ENCODE data around the gene DFFB.
"Not testable (repeated sequence)": the region's sequence is repeated elsewhere in the genome, so short reads cannot be mapped to it uniquely, and the experiment has no call there.

The DFFB gene

DNA sequence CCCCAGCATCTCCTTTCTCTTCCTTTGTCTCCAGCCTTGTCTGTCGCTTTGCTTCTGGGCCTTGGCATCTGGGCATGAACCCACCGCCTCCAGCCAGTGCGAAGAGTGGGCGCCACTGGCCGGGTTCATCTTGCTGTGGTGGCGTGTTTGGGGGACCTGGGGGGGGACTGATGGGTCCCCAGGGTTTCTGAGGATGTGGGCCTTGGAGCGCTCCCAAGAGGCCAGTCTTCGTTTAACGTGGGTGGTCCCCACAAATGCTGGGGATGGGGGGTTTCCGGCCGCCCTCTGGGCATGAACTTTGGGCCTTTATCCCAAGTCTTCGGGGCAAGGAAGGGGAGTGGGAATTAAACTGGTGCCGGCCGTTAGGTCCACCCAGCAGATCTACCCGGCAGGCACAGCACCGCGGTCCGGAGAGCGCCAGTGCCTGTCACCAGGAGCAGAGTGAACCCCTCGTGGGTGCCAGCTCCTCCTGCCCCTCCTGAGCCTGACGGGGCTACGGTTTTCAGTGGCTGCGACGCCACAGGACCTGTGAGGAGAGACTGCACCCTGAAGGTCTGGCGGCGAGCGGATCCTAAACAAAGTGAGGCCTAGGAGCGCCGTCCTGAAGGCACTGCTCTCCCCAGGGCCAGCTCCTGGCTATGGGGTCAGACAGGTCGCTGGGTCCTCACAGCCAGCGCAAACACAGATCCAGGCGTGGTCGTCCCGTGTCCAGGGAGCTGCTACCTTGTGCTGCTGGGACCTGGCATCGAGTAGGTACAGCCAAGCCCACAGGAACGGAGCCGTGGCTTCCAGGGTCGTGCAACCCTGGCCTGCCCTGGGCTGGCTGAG lies 54.9 kb downstream of the DFFB start:
- no peak for DNase-seq

DNA sequence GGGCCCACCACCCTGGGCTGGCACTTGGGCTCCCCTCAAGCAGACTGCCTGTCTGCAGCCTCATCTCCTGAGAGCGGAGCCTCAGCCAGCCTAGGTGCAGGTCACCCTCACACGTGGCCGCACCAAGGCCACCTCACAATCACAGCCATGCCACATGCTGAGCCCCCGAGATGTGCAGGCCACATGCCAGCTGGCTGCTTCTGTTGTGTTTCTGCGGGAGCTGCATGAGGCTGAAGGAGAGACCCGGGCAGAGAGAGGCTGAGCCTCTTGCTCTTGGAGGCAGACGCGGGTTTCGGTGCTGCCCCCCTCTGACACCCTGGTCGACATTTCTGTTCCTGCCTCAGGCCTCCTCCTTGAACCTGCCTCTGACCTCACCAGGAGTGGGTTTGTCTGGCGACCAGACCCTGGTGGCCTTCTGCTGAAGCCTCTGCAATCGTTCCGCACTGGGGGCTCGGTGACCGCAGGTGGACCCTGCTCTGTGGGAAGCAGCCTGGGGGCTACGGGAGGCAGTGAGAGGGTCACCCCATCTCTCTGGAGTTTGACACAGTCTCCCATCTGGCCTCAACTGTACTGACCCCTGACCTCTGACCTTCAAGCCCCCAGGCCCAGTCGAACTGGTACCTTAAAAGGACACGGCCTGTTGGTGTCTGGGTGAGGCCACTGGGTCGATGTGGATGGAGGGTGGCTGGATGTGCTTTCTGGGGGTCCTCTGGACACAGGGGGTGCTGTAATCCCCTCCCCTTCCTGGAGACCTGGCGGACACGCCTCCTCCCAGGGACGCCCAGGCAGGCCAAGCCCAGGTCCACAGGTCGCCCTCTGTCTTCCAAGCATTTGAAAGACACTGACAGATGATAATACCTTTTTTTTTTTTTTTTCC lies 55.8 kb downstream of the DFFB start:
- no peak for DNase-seq

DNA sequence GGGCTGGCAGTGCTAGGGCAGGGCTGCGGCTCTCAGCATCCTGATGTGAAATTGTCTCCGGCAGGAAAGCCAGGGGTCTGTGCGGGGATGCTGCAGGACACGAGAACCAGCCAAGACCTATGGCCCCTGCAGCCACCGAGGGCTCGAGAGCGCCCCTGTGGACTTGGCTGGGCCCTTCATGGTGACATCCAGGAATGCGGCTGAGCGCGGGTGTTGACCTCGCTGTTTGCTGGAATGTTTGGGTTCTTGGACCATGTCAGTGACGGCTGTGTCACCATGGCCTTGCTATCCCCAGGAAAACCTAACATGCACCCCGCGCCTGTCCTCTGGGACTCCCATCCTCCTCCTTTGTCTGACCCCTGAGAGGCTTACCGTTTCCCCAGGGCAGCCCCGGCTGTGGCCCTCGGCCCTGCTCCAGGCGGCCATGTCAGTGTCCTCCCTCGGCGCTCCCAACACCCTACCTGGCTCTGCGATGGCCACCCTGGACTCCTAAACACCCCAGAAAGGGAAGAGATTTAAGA lies 57.1 kb downstream of the DFFB start:
- no peak for DNase-seq

DNA sequence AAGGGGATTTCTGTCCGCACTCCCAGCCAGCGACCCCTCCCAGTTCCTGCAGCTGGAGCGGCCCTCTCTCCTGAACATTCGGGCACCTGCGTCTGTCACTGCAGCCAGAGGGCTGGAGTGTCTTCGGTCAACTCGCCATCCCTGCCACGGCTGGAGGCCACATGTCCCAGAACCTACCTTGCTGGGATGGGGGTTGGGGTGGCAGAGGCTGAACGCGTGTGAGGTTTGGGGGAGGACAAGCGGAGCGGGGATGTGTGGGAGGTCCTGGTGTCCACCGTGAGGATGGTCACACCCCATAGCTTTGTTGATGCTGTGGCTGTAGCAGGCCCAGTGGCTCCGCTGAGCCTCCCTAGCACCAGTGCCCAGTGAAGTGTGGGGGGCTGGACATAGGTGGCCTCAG lies 57.6 kb downstream of the DFFB start:
- no peak for DNase-seq

DNA sequence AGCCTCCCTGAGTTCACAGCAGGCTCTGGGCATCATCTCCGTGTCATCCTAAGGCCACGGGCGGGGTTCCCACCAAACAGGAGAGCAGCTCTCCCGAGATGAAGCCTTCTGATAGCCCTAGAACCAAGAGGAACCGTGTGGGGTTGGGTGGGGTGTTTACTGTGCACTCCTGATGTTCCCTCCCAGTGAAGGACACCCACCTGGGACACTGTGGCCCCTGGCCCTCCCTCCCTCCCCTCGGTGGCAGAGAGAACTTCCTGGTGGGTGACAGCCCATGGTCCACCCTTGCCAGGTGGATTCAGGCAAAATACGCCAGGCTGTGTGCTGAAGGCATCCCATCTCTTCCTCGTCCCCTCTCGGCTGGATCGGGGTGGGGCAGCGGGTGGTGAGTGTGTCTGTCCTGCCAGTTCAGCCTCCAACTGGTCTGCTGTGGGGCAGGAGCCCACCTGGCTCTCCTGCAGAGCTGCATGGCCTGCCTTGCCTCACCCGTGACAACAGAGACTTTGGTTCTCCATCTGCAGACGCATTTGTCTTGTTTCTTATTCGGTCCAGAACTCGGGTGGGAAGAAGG lies 58.4 kb downstream of the DFFB start:
- no peak for DNase-seq

DNA sequence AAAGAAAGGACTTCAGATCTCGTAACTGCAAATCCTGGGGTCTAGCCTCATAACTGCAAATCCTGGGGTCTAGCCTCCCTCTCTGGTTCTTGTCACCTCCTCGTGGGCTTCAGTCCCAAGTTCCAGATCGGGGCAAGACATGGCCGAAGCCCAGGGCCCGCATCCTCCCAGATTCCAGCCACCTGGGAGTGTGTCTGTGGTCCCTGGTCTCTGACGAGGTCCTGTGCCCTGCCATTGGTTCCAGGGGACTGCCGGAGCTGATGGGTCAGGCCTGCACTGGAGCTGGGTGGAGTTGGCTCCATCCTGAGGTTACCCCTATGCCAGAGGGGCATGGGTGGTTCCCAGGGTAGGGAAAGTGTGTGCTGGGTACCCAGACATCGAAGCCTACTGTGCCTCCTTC lies 60.5 kb downstream of the DFFB start:
- no peak for DNase-seq

DNA sequence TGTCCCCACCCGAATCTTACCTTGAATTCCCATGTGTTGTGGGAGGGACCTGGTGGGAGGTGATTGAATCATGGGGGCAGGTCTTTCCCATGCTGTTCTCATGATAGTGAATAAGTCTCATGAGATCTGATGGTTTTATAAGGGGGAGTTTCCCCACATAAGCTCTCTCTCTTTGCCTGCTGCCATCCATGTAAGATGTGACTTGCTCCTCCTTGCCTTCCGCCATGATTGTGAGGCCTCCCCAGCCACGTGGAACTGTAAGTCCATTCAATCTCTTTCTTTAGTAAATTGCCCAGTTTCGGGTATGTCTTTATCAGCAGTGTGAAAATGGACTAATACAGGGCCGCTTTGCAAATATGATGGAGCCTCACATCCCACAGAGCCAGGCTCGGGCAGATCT lies 61.1 kb downstream of the DFFB start:
- not testable (repeated sequence) for DNase-seq

DNA sequence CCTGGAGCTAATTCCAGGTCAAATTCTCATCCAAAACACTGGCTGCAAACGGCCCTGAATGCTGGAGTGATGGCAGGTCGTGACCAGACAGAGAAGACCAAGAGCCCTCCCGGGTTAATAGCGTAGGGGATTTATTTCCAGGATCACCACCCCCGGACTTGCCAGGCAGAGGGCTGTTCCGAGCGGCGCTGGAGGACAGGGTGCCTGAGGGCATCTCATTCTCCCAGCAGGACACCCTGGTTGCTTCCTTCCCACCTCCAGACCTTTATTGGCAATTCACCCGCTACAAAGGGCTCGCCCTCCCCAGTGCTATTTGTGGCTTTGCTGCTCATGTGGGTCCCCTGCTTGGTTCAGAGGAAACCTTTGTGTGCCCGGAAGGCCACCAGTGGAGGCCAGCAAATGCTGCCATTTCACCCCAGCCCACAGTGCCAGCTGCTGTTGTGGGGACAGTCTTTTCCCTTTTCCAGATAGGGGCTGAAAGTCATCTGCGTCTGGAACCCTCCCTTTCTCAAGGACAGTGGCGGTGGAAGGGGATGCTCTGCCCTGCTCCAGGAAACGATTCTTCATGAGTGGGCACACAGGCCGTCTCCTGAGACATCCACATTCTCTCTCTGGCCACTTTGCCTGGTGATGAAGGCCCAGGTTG lies 61.8 kb downstream of the DFFB start:
- DNase-seq, result no peak

DNA sequence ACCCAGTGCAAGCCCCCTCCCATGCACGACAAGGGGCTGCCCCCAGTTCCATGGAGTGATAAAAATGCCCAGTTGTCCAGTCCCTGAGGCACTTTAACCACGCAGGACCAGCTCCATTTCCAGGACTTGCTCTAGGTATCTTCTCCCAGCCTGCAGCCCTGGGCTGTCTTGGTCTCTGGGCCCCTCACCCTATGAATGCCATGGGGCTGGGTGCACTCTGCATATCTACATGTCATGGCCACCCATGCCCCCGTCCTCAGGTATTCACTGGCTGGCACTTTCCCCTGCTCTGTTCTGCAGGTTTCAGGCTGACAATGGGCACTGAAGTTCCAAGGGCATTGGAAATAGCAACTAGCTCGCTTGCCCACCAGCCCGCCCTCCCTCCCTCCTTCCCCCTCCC lies 62.4 kb downstream of the DFFB start:
- DNase-seq, result no peak

DNA sequence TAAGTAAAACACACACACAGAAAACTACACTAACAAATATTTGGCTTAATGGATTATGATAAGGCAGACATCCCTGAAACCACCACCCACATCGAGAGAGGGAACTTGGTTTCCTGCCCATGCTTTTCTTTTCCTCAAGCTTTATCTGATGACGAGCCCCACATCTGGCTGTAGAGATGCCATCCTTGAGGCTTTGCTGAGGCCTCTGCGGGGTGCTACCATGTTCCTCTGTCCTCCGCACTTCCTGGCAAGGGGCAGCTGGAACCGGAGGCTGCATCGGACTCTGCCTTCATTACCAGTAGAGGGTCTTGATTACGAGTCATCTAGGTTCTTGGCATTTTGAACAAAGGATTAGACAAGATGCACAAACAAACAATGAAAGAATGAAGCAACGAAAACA lies 64.5 kb downstream of the DFFB start:
- no peak for DNase-seq

DNA sequence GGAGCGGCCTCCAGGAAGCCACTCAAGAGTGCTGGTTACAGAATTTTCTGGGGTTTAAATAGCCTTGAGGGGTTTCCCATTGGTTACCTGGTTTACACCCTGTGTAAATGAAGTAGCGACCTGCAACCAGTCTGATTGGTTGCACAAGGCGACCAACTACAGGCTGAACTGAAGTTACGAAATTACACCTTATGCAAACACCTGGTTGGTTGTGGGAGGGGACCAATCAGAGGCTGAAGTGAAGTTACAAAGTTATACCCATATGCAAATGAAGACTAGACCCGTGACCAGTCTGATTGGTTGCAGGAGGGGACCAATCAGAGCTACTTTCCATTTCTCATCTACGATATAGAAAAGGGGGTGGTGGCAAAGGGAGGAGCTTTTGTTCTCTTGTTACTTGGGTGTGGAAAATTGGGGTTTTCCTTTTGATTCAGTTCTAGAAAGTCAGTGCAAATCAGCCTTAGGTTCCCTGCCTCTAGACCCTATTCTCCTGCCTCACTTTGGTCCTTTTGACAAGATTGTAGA lies 65.0 kb downstream of the DFFB start:
- DNase-seq, result no peak

DNA sequence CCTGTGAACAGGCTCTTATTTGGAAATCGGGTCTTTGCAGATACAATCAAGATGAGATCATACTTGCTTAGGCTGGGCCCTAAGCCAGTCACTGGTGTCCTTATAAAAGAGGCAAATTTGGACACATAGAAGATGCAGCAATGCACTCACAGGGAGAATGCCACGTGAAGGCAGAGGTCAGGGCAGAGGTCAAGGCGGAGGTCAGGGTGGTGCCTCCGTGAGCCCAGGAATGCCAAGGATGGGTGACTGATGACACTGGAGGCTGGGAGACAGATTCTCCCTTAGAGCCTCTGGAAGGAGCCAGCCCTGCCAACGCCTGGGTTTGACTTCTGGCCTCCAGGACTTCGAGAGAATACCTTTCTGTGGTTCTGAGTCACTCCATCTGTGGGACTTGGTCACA lies 65.6 kb downstream of the DFFB start:
- DNase-seq, result no peak

DNA sequence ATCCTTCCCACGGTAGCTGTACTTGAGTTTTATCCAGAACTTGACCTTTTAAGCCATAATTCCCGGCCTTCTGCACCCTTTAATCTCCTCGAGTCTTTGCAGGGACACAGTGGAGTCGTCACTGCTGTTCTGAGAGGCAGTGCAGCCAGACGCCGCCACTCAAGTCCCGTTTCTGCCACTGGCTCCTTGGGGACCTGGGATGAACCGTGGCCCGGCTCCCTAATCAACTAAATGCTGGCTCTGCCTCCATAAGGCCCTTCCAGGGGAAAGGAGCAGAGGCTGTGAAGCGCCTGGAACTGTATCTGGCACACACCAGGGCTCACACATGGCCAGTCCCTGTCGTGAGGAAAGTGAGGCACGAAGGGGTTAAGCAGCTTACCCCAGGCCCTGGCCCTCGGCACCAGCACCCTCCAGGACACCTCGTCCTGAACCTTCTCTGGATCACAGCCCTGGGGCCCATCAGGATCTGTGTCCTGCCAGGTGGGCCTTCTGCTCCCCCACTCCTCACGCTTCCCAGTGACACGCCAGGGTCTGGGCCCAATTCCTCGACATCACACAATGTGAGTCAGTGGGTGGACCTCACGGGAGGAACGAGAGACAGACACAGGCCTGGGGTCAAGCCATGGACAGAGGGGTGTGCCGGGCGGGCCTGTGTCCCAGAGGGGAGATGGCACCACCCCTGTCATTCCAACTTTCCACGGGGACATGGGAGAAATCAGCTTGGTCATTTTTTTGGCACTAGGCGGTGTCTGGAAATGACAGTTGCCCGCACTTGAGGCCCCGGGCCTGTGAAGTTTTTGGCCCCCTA lies 66.3 kb downstream of the DFFB start:
- DNase-seq, result no peak

DNA sequence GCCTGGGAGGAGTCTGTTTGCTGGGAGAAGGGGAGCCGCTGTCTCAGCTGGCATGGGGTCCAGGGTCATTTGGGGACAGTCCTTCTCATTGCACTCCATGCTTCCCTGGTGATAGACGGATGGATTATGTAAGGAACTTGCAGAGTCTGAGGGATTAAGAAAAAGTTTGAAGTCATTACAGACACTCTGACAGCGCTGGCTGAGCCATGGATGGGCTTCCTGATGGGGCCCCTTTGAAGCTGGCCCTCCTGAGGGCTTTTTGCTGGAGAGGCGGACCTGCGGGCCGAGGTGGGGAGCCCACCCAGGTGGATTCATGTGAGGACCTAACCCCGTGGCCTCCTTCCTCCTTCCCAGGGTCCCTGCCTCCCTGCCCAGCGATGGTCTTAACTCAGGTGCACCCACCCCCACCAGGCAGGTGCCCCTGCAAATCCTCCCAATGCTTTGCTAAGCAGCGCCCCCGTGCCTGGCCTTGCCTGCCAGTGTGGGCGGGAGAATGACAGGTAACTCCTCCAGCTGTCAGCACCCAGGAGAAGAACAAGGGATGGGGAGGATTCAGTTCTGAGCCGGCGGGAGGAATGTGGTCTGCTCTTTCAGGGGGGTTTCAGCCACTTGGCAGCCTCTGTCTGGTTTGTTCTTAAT lies 67.0 kb downstream of the DFFB start:
- no peak for DNase-seq

DNA sequence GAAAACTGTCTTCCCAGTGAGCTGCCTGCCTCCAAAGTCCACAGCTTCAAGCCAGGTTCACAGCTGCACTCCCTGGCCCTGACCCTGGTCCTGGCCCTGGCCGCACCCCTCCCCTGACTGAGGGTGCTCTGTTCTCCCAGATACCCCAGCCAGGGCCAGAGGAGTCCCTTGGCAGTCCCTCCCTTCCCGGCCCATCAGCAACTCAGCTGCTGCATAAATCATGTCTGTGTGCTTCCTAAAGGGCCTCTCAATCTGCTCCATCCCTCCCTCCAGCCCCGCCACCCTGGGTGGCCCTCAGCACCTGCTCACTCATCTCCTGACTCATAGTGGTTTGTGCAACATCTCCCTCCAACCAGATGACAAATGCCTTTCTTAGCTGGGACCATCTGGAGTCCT lies 67.5 kb downstream of the DFFB start:
- DNase-seq, result peak; percentile 43

DNA sequence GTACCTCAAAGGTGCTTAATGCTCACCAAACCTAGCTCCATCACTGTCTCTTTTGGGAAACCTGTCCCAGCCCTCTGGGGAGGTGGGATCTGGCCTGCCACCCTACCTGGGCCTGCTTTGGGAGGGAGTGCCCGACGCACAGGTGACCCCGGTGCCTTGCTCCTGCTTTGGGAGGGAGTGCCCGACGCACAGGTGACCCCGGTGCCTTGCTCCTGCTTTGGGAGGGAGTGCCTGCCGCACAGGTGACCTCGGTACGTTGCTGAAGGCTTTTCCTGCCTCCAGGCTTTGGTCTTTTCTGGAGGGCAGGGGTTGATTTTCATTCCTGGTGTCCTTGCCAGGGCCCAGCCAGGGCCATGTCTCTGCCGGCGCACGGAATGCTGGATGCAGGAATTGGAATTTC lies 68.0 kb downstream of the DFFB start:
- no peak for DNase-seq

DNA sequence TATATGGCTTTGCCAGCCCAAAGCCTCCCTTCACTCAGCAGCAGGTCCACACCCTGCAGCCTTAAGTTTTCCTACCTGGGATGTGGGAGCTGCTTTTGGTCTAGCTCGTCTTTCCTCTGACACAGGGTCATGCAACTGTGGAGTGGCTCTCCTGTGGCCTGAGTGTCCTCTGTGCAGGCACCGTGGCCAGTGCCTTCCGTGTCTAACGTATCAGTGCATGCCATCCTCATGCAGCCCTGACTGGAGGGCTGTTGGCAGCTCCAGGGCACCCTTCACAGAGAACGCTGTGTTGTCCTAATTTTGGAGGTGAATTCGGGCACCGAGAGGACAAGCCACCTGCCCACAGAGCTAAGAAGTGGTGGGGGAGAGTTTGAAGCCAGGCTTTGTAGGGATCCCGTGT lies 68.5 kb downstream of the DFFB start:
- DNase-seq, result no peak

DNA sequence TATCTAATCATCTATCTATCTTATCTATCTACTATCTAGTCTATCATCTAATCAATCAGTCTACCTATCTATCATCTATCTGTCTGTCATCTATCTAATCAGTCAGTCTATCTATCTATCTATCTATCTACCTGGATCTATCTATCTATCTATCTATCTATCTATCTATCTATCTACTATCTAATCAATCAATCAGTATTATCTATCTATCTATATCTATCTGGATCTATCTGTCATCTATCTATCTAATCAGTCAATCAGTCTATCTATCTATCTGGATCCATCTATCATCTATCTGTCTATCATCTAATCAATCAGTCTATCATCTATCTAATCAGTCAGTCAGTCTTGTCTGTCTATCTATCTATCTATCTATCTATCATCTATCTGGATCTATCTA lies 69.7 kb downstream of the DFFB start:
- no peak for DNase-seq

DNA sequence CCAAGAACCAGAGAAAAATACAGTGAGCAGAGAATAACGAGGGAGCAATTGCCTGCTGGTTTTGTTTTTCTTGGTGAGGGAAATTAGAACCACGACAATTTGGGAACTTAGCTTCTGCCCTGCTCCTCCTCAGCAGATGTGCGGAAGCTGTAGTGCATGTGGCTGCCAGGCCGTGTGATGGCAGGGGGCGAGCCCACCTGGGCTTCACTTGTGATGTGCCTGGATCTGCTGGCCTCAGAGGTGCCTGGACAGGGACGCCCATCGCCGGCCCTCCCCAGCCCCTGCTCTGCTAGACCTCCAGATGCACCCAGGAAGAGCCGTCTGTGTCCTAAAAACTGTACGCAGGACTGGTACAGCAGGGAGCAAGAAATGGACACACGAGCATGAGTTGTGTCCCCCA lies 71.3 kb downstream of the DFFB start:
- no peak for DNase-seq

DNA sequence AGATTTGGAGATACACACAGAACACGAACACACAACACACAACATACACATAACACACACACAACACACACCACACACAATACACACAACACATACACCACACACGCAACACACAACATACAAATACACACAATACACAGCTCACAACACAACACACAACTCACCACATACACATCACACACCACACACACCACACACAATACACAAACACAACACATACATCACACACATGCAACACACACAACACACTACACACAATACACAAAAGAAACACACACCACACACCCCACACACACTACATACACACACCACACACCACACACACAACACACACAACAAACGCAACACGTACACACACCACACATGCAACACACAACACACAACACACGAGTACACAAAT lies 71.8 kb downstream of the DFFB start:
- no peak for DNase-seq

DNA sequence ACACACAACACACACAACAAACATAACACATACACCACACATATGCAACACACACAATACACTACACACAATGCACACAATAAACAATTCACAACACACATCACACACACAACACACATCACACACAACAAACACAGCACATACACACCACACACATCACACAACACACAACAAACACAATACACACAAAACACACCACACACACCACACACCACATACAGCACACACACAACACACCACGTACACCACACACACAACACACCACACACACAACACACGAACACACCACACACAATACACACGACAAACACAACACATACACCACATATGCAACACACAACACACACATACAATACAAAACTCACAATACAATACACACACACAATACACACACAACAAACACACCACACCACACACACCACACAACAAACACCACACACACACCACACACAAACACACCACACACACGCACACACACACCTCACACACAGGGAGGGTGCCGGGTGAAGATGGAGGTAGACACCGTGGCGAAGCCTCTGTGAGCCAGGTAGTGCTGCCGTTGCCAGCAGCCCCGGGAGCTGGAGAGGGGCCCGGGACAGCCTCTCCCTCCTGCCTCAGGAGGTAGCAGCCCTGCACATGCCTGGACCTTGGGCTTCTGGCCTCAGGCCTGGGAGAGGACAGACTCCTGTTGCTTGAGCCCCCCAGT lies 73.2 kb downstream of the DFFB start:
- no peak for DNase-seq
